GM19035 (cell line): ENCODE measurements around the gene FBXO33.

ENCODE experiments used
- ATAC-seq: cut with Tn5 transposase; IDR thresholded peaks from one replicate; pipeline ENCODE4 v1.9.1; 2021; ENCODE audit not compliant: unreplicated experiment

The FBXO33 gene

GRCh38 chr14:39432179-39432618, at the start of gene FBXO33:
Gene FBXO33, minus strand, starts transcription at chr14:39432433. Its CDS starts 271 bp downstream, at chr14:39432162.
- ATAC-seq: peak; percentile 83

GRCh38 chr14:39474416-39474911, 42.2 kb upstream of the FBXO33 start:
- peak; percentile 80 for ATAC-seq

- no peak for ATAC-seq
These were observed 39.8 kb upstream of the FBXO33 start for GRCh38 chr14:39472078-39472477.

GRCh38 chr14:39469094-39469710, 37.0 kb upstream of the FBXO33 start:
- peak; percentile 95 for ATAC-seq

GRCh38 chr14:39467889-39468524, 35.8 kb upstream of the FBXO33 start:
- peak; percentile 62 for ATAC-seq

GRCh38 chr14:39459795-39460478, 27.7 kb upstream of the FBXO33 start:
- no peak for ATAC-seq

- no peak for ATAC-seq
These were observed 24.5 kb upstream of the FBXO33 start for GRCh38 chr14:39456702-39457250.

GRCh38 chr14:39454906-39455539, 22.8 kb upstream of the FBXO33 start:
- no peak for ATAC-seq

GRCh38 chr14:39452680-39453079, 20.4 kb upstream of the FBXO33 start:
- ATAC-seq: no peak

- ATAC-seq: peak; percentile 50
These were observed 19.6 kb upstream of the FBXO33 start for GRCh38 chr14:39451811-39452210.

- ATAC-seq: no peak
These were observed 15.0 kb upstream of the FBXO33 start for GRCh38 chr14:39447175-39447661.

GRCh38 chr14:39446131-39446744, 14.0 kb upstream of the FBXO33 start:
- ATAC-seq: peak; percentile 55

- no peak for ATAC-seq
These were observed 10.1 kb upstream of the FBXO33 start for GRCh38 chr14:39442293-39442692.

GRCh38 chr14:39441805-39442204, 9.6 kb upstream of the FBXO33 start:
- no peak for ATAC-seq

GRCh38 chr14:39440975-39441374, 8.7 kb upstream of the FBXO33 start:
- ATAC-seq: no peak

GRCh38 chr14:39435241-39435640, 3.0 kb upstream of the FBXO33 start:
- ATAC-seq: no peak

GRCh38 chr14:39434401-39434800, 2.2 kb upstream of the FBXO33 start:
- no peak for ATAC-seq

GRCh38 chr14:39433452-39433813, 1.2 kb upstream of the FBXO33 start:
- ATAC-seq: no peak

- peak; percentile 61 for ATAC-seq
These were observed 602 bp upstream of the FBXO33 start for GRCh38 chr14:39432619-39433451.
